ENCODE results near the gene DIPK1A.

DNA sequence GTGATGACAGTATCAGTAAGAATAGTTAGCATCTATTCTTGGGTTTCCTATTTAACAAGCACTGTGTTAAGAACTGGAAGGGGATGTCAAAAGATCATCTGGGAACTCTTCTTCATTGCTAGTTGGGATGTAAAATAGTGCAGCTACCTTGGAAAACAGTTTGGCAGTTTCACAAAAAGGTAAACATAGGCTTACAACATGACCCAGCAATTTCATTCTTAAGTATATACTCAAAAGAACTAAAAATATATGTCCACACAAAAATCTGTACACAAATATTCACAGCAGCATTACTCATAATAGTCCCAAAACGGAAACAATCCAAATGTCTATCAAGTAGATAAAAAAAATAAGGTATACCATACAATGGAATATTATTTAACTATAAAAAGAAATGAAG, 45.7 kb downstream of the DIPK1A start:
- TF ChIP-seq, protein P1, sequence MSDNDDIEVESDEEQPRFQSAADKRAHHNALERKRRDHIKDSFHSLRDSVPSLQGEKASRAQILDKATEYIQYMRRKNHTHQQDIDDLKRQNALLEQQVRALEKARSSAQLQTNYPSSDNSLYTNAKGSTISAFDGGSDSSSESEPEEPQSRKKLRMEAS (IDR thresholded peaks at IDR 0.05; ENCODE audit: low read depth, low read length) = no peak
- TF ChIP-seq CTCF (IDR thresholded peaks at IDR 0.05; ENCODE audit: low read depth, low read length) = no peak

Data from NB4 (cell line).